IMR-90 (cell line): ENCODE data around the gene KRT35. TPM values are rescaled to one million over a fixed set of nuclear protein-coding genes. Genes with fewer than 3 reads are reported as not detected.

Source experiments
- ATAC-seq: fragments of 200-7000 bp; cut with Tn5 transposase; 2 replicates; pipeline ENCODE4 v1.9.1; 2020; ENCODE audit warnings: low read depth, mild to moderate bottlenecking, moderate library complexity
- BruUV-seq: library from RNA; stranded (reverse); fragments of 400-500 nt; replicated peaks from 2 replicates; lab custom pipeline; 2021; lab: Mats Ljungman, UMichigan
- CTCF ChIA-PET: fragments of 300-600 bp; formaldehyde crosslinking; extraction: SDS; loops from one replicate; lab custom pipeline; 2021; ENCODE audit warnings: antibody characterized with exemption; lab: Yijun Ruan, JAX
- POLR2A ChIA-PET: fragments of 300-600 bp; sonication (Branson Sonifier 250); formaldehyde crosslinking; loops from one replicate; lab custom pipeline; 2022; ENCODE audit warnings: antibody characterized with exemption; ENCODE audit not compliant: unreplicated experiment; lab: Charles Lee
- DNase-seq: peaks from one replicate; pipeline ENCODE4 v3.0.0; 2013
- H2AFZ ChIP-seq: replicated peaks from 2 replicates; pipeline ENCODE3; 2013; ENCODE audit warnings: low read length, mild to moderate bottlenecking; ENCODE audit not compliant: poor library complexity
- H2AK5ac ChIP-seq: 2 replicates; pipeline ENCODE4 v1.6.1; 2013; ENCODE audit warnings: low read depth, low read length, inconsistent platforms
- H2AK9ac ChIP-seq: replicated peaks from 2 replicates; pipeline ENCODE3; 2013; ENCODE audit warnings: mild to moderate bottlenecking, low read depth, low read length, moderate library complexity; ENCODE audit not compliant: poor library complexity
- H2BK120ac ChIP-seq: 2 replicates; pipeline ENCODE4 v1.6.1; 2013; ENCODE audit warnings: low read depth, low read length, inconsistent platforms
- H2BK15ac ChIP-seq: 3 replicates; pipeline ENCODE4 v1.6.1; 2013; ENCODE audit warnings: low read depth, low read length, inconsistent platforms
- H2BK20ac ChIP-seq: 2 replicates; pipeline ENCODE4 v1.6.1; 2013; ENCODE audit warnings: low read depth, mild to moderate bottlenecking, inconsistent platforms, low read length, moderate library complexity
- H2BK5ac ChIP-seq: 2 replicates; pipeline ENCODE4 v1.6.1; 2013; ENCODE audit warnings: mild to moderate bottlenecking, low read depth, low read length, inconsistent platforms; ENCODE audit not compliant: poor library complexity, severe bottlenecking
- H3K14ac ChIP-seq: replicated peaks from 2 replicates; pipeline ENCODE4 v1.6.1; 2013; ENCODE audit warnings: low read depth, low read length, inconsistent platforms
- H3K18ac ChIP-seq: 2 replicates; pipeline ENCODE4 v1.6.1; 2013; ENCODE audit warnings: low read depth, low read length, control low read depth
- H3K23ac ChIP-seq: 2 replicates; pipeline ENCODE4 v1.6.1; 2013; ENCODE audit warnings: low read depth, low read length, inconsistent platforms
- H3K27ac ChIP-seq: 2 replicates; pipeline ENCODE4 v1.5.1; 2013; ENCODE audit warnings: mild to moderate bottlenecking, control low read depth, low read length; ENCODE audit not compliant: insufficient read depth
- H3K27me3 ChIP-seq: 2 replicates; pipeline ENCODE4 v1.6.1; 2013; ENCODE audit warnings: low read length; ENCODE audit not compliant: control insufficient read depth, insufficient read depth
- H3K36me3 ChIP-seq: 2 replicates; pipeline ENCODE4 v1.6.1; 2013; ENCODE audit warnings: low read length, mixed read lengths; ENCODE audit not compliant: control insufficient read depth, insufficient read depth
- H3K4ac ChIP-seq: 2 replicates; pipeline ENCODE4 v1.6.1; 2013; ENCODE audit warnings: low read depth, low read length, inconsistent platforms
- H3K4me1 ChIP-seq: 2 replicates; pipeline ENCODE4 v1.6.1; 2013; ENCODE audit warnings: low read length, mixed read lengths; ENCODE audit not compliant: control insufficient read depth, insufficient read depth
- H3K4me2 ChIP-seq: 2 replicates; pipeline ENCODE4 v1.6.1; 2013; ENCODE audit warnings: low read depth, mild to moderate bottlenecking, control low read depth, low read length, moderate library complexity
- H3K4me3 ChIP-seq: 2 replicates; pipeline ENCODE4 v1.5.1; 2013; ENCODE audit warnings: low read depth, mild to moderate bottlenecking, control low read depth, low read length, moderate library complexity; ENCODE audit not compliant: insufficient read depth
- H3K56ac ChIP-seq: 2 replicates; pipeline ENCODE4 v1.6.1; 2013; ENCODE audit warnings: low read length, inconsistent platforms; ENCODE audit not compliant: insufficient read depth; ENCODE audit errors: extremely low read depth
- H3K79me1 ChIP-seq, 2 experiments: 2 replicates each; pipeline ENCODE4 v1.6.1; 2013; ENCODE audit warnings: low read length in 2 of 2, inconsistent platforms in 1 of 2, low read depth in 1 of 2
- H3K9ac ChIP-seq: 2 replicates; pipeline ENCODE4 v1.6.1; 2013; ENCODE audit warnings: low read depth, low read length, control low read depth
- H3K9me1 ChIP-seq: 2 replicates; pipeline ENCODE4 v1.6.1; 2013; ENCODE audit warnings: low read length, inconsistent platforms; ENCODE audit not compliant: insufficient read depth
- H3K9me3 ChIP-seq: 2 replicates; pipeline ENCODE4 v1.6.1; 2013; ENCODE audit warnings: low read length; ENCODE audit not compliant: control insufficient read depth, insufficient read depth
- H4K20me1 ChIP-seq: 2 replicates; pipeline ENCODE4 v1.6.1; 2013; ENCODE audit warnings: low read length, inconsistent platforms; ENCODE audit not compliant: insufficient read depth
- H4K5ac ChIP-seq: 2 replicates; pipeline ENCODE4 v1.6.1; 2013; ENCODE audit warnings: mild to moderate bottlenecking, low read depth, low read length, control low read depth
- H4K8ac ChIP-seq, 2 experiments: 2 replicates each; pipeline ENCODE4 v1.6.1; 2013; ENCODE audit warnings: low read depth in 2 of 2, low read length in 2 of 2, control low read depth in 1 of 2, inconsistent platforms in 1 of 2
- H4K91ac ChIP-seq: 2 replicates; pipeline ENCODE4 v1.6.1; 2013; ENCODE audit warnings: low read depth, low read length, inconsistent platforms; ENCODE audit not compliant: insufficient read depth
- CEBPB ChIP-seq: IDR thresholded peaks from 2 replicates; pipeline ENCODE4 v1.6.1; 2012; ENCODE audit warnings: low read depth, low read length, improper control_type of control experiment
- NFE2L2 ChIP-seq: fragments of 150-350 bp; IDR thresholded peaks from 2 replicates; pipeline ENCODE4 v1.6.1; 2016; ENCODE audit warnings: low read depth, mild to moderate bottlenecking, low read length
- POLR2A ChIP-seq: IDR thresholded peaks from 2 replicates; pipeline ENCODE4 v1.6.1; 2012; ENCODE audit warnings: mild to moderate bottlenecking, low read depth, low read length
- RFX5 ChIP-seq: IDR thresholded peaks from 2 replicates; pipeline ENCODE4 v1.8.0; 2012; ENCODE audit warnings: low read depth, mild to moderate bottlenecking, low read length, moderate library complexity
- WGBS, 2 experiments: methylation state at CpG; one replicate each; pipeline versions ENCODE4 v1.1.5 to v1.1.7; 2013; ENCODE audit warnings: missing lambda C conversion rate in 2 of 2; ENCODE audit not compliant: insufficient read length in 1 of 2; ENCODE audit errors: extremely low coverage in 2 of 2; 5-methylcytosine and 5-hydroxymethylcytosine counted together
- dilution Hi-C: fragments of 300-500 bp; cut with HindIII; formaldehyde crosslinking; loops from one replicate; pipeline ENCODE4 v1.14.3; 2018; ENCODE audit warnings: low sequenced_read_pairs; ENCODE audit not compliant: unreplicated experiment
- in situ Hi-C: fragments of 300-500 bp; cut with MboI; formaldehyde crosslinking; loops from 3 replicates; pipeline ENCODE4 v1.14.3; 2019; ENCODE audit warnings: low sequenced_read_pairs, inconsistent platforms, mixed read lengths
- intact Hi-C: fragments of 100-400 bp; cut with micrococcal nuclease; formaldehyde crosslinking; loops from 2 replicates; pipeline ENCODE4 v1.10.0; 2022
- polyA plus RNA-seq, 3 experiments: library from polyadenylated mRNA; depleted of rRNA; stranded (reverse); fragments of >200 nt; gene quantifications; 2 replicates each; pipeline ENCODE4 v1.2.3, GENCODE V29; 2012; ENCODE audit warnings: low replicate concordance in 1 of 3
- total RNA-seq: library from RNA; depleted of rRNA; stranded (reverse); fragments of >200 nt; gene quantifications from 2 replicates; pipeline ENCODE4 v1.2.3, GENCODE V29; 2012

Gene KRT35
- total and polyA plus RNA-seq, 2 of the 4 experiments (the other 2 are of a cell fraction): not detected

DNA sequence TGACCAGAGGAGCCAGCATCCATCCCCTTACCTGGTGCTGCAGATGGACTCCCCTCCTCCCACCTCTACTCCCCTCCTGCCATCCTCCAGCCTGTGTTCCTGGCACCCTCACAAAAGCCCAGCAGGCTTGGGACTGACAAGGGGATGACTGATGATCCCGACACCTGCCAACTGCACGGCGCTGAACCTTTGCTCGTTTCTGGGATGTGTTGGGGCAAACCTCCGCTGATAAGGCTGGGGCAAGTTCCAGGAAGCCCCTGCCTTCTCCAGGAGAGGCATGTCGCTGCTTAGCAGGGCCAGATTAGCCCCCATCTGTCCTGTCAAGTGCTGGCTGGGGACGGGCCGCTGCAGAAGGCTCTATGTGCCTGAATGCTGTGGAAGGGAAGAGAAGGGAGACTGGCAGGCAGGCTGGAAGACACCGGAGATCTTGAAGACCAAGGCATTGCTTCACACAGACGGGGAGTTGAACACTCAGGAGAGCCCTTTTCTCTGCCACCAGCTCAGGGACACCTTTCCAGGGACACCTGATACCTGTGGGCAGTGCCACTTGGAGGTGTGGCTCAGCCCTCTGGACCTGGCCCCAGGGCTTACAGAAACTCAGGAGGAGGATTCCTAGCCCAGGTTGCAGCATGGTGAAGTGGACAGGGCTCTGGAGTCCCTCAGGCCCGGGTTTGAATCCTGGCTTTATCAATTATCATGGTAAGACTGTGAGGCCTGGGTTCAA, 38.7 kb upstream of the KRT35 start:
- H3K56ac ChIP-seq: no peak overlapping the region
- H2BK20ac ChIP-seq: no peak overlapping the region; the same call in 1 of the 2 replicates
- peak overlapping the region; percentile 83 for H2AFZ ChIP-seq
- H4K8ac ChIP-seq: no peak overlapping the region; a peak in 1 of 4 replicates
- in situ Hi-C loops: no loop called here
- no peak overlapping the region for H3K18ac ChIP-seq
- H3K9me1 ChIP-seq: peaks cover 8% of the 10 kb centered on the region; the same call in 1 of the 2 replicates
- H3K14ac ChIP-seq: no peak overlapping the region
- no peak overlapping the region for H3K4me3 ChIP-seq
- H3K23ac ChIP-seq: no peak overlapping the region
- peaks cover 0 to 4% of the 10 kb centered on the region in 2 experiments; a peak in 1 of 4 replicates for H3K79me1 ChIP-seq
- H2BK15ac ChIP-seq: no peak overlapping the region; the same call in 2 of the 3 replicates
- ChIA-PET POLR2A (no interaction called here), CTCF (interaction anchor here (0.6 to 1.3 kb wide), 2 partner anchors 14 to 29 kb away, joined by 3 to 7 read pairs; partner anchors contain the start of gene KRT13)
- ATAC-seq (no peak), DNase-seq (no peak)
- H3K9me3 ChIP-seq: no peaks in the 10 kb centered on the region
- H4K5ac ChIP-seq: no peak overlapping the region; the same call in 1 of the 2 replicates
- peak overlapping the region; percentile 64; the same call in 1 of the 2 replicates for H2BK120ac ChIP-seq
- H3K27ac ChIP-seq: no peak overlapping the region
- peaks cover 27% of the 10 kb centered on the region for H3K4me1 ChIP-seq
- peak overlapping the region; percentile 26; the same call in 1 of the 2 replicates for H3K4ac ChIP-seq
- intact Hi-C loops: no loop called here
- peak overlapping the region; percentile 23 for H2BK5ac ChIP-seq
- H3K9ac ChIP-seq: no peak overlapping the region
- H4K20me1 ChIP-seq: no peaks in the 10 kb centered on the region
- dilution Hi-C loops: no loop called here
- TF ChIP-seq RFX5: no peak
- TF ChIP-seq CEBPB: no peak
- no peak for TF ChIP-seq POLR2A
- no peak for TF ChIP-seq NFE2L2
- no peaks in the 10 kb centered on the region for H3K27me3 ChIP-seq
- 73% methylated on average over 3 of the region's 11 CpGs; no CpG with 5 or more reads in 1 of the 2 experiments for WGBS, 2 experiments
- BruUV-seq: no TSS peak
- no peak overlapping the region for H3K4me2 ChIP-seq
- peak overlapping the region; percentile 69 for H2AK9ac ChIP-seq
- no peak overlapping the region for H4K91ac ChIP-seq
- peak overlapping the region; percentile 47; the same call in 1 of the 2 replicates for H2AK5ac ChIP-seq
- no peaks in the 10 kb centered on the region for H3K36me3 ChIP-seq
